Gastroesophageal sphincter (tissue), 3 donors: ENCODE measurements around the gene KIAA2012.

Source experiments
- EP300 ChIP-seq: sonication (generic); formaldehyde crosslinking; IDR thresholded peaks from one replicate; pipeline ENCODE4 v1.6.1; 2017; ENCODE audit warnings: antibody characterized with exemption, mild to moderate bottlenecking
- POLR2A ChIP-seq, 2 donors: fragments of 450-650 bp; IDR thresholded peaks; one replicate each; pipeline ENCODE4 v1.6.1; 2017; ENCODE audit warnings: antibody characterized with exemption in 2 of 2, mild to moderate bottlenecking in 2 of 2, moderate library complexity in 1 of 2
- POLR2AphosphoS5 ChIP-seq: sonication (generic); formaldehyde crosslinking; IDR thresholded peaks from one replicate; pipeline ENCODE4 v1.6.1; 2017; ENCODE audit warnings: antibody characterized with exemption
- TF ChIP-seq, protein P1 (sequence below), 4 experiments: fragments of 200-600 bp in 2 of 4; fragments of 450-650 bp in 2 of 4; sonication (generic) in 1 of 4; IDR thresholded peaks; one replicate each; pipeline ENCODE4 v1.5.1; 2017 to 2019; ENCODE audit warnings: antibody characterized with exemption in 4 of 4, mild to moderate bottlenecking in 2 of 4, moderate library complexity in 2 of 4

GRCh38 chr2:202099515-202099914 is 26.5 kb downstream of the KIAA2012 start:
- TF ChIP-seq, protein P1, sequence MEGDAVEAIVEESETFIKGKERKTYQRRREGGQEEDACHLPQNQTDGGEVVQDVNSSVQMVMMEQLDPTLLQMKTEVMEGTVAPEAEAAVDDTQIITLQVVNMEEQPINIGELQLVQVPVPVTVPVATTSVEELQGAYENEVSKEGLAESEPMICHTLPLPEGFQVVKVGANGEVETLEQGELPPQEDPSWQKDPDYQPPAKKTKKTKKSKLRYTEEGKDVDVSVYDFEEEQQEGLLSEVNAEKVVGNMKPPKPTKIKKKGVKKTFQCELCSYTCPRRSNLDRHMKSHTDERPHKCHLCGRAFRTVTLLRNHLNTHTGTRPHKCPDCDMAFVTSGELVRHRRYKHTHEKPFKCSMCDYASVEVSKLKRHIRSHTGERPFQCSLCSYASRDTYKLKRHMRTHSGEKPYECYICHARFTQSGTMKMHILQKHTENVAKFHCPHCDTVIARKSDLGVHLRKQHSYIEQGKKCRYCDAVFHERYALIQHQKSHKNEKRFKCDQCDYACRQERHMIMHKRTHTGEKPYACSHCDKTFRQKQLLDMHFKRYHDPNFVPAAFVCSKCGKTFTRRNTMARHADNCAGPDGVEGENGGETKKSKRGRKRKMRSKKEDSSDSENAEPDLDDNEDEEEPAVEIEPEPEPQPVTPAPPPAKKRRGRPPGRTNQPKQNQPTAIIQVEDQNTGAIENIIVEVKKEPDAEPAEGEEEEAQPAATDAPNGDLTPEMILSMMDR (IDR thresholded peaks at IDR 0.05), result no peak
- TF ChIP-seq POLR2AphosphoS5 (no peak), POLR2A (IDR thresholded peaks at IDR 0.05) (no peak), EP300 (no peak)
